HG03457 (cell line): ENCODE data around the gene UVRAG.
A peak's percentile ranks its signal among the peaks of the same experiment; 100 is the strongest.

ENCODE experiments used
- ATAC-seq: cut with Tn5 transposase; IDR thresholded peaks from one replicate; pipeline ENCODE4 v1.9.1; 2021; ENCODE audit warnings: moderate number of reproducible peaks; ENCODE audit not compliant: unreplicated experiment

Gene UVRAG

DNA sequence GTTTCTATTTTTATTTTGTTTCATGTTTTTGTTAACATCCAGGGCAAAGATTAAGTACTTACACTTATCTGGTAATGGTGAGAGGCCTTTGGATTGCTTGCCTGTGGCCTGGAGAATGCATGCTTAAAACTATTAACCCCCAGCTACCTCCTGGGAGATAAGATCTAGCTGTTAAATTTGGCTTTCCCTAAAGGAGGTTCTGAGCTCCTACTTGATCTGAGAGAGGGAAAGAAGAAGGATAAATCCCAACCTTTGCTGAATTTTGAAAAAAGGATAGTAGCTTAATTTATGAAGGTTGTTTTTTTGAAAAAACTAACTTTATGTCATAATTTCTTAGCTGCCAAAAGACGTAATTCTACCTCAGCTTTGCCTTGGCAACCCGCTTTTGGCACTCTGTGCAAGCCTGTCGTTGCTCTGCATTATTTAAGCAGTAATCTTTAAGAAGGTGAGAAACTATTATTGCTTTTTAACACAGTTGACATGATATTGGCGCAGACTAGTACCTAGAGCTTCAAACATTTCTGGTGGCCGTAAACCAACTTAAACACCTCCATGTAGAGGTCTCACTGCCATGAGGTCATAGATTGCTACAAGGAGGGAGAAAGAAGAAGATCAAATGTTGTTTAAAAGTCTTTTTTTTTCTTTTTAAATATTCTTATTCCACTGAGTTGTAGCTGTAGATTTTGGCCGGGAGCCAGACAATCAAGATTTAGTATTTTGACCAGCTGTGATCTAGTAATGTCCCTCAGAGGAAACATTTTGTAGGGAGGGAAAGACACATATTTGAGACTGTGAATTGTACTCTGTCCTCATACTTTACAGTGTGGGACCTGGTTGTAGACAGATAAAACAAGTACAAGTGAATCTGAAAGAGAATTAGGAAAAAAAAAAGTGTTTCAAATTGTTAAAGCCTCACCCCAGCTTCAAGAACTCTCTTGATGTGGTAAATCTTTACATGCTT lies 316.9 kb downstream of the UVRAG start:
- no peak for ATAC-seq

DNA sequence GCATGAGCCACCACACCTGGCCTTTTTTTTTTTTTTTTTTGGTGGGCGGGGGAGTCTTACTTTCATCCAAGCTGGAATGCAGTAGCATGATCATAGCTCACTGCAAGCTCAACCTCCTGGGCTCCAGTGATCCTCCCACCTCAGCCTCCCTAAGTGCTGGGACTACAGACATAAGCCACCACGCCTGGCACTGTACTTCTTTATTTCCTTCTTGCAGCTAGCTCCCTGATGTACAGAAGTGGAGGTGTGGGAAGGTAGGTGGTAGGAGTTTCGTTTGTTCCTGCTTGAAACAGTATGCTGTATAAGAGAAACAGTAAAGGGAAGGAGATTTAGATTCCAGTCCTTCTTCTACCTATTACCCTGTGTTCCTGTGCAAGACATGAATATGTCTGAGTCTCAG lies 319.2 kb downstream of the UVRAG start:
- no peak for ATAC-seq

- ATAC-seq, result no peak
Observed at GRCh38 chr11:76135491-76135890, 320.5 kb downstream of the UVRAG start.

DNA sequence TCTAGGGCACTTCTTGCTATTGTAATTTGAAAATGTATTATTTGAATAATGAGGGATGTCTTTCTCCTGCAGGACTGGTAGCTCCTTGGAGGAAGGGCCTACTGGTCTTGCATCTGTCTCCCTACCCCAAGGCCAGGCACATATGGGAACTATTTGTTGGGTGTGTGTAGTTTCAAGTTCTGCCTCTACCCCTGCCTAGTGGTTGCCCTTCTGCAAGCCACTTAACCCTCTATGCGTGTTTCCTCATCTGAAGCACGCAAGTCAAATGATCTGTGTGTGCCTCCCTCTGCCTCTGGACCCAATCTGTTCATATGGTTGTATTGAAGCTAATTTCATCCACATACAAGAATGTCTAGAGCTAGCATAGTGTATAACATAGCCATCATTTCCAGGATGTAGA lies 324.3 kb downstream of the UVRAG start:
- ATAC-seq, result no peak

- ATAC-seq, result no peak
Observed at GRCh38 chr11:76140912-76141574, 326.0 kb downstream of the UVRAG start.

DNA sequence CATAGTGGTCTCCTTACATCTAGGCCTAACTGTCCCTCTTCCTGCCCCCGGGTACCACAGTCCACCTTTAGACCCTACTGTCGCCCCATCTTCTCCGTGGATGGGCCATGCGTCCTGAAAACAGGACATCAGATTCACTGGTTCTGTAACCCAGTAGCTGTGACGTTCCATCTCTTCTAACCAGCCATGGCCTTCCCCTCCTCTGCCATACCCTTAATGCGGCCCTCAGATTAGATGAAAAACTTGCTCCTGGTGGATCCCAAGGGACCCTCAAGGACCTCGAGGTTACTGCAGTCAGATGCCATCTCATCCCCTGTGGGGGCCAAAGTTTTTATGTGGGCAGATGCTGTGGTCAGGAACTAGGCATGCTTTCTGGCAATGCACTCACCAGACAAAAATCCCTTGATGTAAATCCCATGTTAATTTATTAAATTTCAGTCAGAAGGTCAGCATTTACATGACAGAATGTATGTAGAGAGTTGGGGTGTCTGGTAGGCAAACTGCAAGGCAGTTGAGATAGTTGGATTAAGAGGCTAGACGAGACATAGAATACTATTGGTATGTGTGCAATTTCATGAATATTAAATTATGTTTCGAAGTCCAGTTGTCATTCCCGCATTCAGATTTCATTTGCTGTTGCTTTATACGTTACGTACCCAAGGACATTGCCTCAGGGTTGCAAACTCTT lies 327.0 kb downstream of the UVRAG start:
- ATAC-seq, result no peak

- no peak for ATAC-seq
Observed at GRCh38 chr11:76143274-76143673, 328.3 kb downstream of the UVRAG start.

GRCh38 chr11:76147106-76147740 lies 332.2 kb downstream of the UVRAG start:
- no peak for ATAC-seq

GRCh38 chr11:76148231-76148630 lies 333.2 kb downstream of the UVRAG start:
- ATAC-seq, result no peak

GRCh38 chr11:76148941-76149613 lies 334.1 kb downstream of the UVRAG start:
- no peak for ATAC-seq

DNA sequence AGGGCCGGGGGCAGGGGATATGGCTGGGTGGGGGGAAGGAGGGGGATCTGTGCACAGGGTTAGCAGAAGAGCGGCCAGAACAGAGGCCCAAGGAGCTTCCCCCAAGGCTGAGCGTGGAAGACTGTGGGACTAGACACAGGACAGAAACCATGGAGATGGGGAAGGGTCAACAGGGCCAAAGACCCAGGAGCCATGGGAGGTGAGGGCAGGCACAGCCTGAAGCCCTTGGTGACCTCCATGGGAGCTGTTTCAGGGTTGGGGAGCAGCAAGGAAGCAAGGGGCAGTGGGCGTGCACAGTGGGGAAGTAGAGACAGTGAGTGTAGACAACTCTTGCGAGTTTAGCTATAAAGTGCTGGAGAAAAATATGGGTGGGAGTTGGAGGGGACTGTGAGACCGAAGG lies 334.7 kb downstream of the UVRAG start:
- ATAC-seq, result no peak

DNA sequence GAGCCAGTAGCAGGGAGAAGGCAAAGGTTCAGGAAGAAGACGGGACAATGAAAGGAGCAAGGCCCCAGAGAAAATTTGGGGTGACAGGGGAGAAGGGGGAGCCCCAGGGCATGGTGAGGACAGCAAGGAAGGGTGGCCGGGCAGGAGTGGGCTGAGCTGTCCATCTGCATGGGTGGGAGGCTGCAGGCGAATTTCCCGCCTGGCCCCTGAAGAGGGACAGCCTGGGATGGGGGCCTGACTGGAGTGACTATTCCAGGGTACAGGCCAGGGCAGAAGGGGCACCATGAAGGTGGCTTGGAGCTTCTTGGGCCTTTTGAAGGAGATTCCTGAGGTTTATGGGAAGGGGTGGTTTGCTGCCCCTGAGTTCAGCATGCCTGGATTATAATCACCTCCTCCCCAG lies 335.1 kb downstream of the UVRAG start:
- no peak for ATAC-seq

DNA sequence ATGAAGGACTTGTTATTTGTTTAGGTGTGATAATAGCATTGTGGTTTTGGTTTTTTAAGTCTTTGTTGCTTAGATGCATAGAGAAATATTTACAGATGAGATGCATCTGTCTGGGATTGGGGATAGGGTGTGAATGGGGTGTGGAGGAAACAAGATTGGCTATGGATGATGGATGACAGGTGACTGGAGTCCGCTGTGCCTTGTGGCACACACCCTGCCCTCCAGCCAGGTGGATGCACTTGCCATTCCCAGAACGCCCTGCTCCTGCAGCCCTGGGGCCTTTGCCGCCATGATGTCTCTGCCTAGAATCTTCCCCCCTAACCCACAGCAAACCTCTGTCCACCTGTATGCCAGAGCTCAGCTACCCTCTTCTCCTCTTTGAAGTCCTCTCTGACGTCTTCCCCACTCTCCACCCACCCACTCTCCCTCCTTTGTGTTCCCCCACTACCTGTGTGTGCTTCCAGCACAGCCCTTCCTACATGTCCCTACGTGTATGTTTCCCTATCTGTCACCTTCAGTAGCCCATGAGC lies 336.6 kb downstream of the UVRAG start:
- ATAC-seq, result no peak

DNA sequence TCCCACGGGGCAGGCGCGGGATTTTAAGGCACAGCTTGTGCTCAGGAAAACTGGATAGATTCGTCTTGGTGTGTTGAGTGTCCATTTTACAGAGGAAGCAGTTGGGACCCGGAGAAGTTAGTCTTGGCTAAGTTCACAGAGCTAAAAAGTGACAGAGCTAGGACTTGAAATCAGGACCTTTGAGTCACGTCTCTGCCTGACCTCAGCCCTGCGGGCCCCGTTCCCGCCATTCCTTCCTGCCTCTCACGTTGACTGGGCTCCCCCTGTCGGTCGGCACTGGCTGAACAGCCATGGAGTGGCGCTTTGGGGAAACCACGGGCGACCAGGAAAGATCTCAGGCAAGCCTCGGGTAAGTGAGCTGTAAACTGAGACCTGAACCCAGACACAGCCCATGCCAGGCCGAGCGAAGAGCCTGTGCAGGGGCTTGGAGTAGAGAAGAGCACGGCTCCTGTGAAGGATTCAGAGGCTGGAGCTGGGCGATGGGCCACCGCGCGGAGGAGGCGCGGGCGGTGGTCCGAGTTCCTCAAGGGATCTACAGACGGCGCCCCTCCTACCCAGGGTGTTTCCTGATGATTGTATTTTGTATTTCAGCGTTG lies 337.2 kb downstream of the UVRAG start:
- peak; percentile 44 for ATAC-seq

- peak; percentile 30 for ATAC-seq
Observed at GRCh38 chr11:76152741-76153570, 337.9 kb downstream of the UVRAG start.

- ATAC-seq, result peak; percentile 14
Observed at GRCh38 chr11:76153571-76153923, 338.5 kb downstream of the UVRAG start.

- no peak for ATAC-seq
Observed at GRCh38 chr11:76155500-76156227, 340.7 kb downstream of the UVRAG start.

DNA sequence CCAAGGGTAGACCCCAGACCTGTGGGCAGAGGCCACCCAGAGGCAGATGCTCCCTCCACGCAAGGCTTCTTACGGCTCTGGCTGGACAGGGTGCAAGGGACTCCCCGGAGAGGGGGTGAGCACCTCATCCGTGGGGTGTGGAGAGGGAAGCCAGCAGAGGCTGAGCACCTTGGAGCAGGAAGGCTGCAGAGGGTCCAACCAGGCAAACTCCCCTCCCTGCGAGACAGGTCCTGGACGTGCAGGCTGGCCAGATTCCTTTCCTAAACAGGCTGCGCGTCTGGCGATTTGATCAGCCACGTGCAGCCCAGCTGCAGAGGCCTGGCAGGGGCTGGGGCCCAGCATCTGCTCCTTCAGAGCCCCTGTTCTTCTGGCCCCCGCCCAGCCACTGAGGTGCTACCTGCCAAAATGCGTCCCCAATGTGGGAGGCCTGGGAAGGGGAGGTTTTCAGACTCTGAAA lies 342.0 kb downstream of the UVRAG start:
- ATAC-seq, result no peak
